ENCODE results near the gene SNRPA. TPM values are rescaled to one million over a fixed set of nuclear protein-coding genes. Genes with fewer than 3 reads are reported as not detected.
"Not testable (repeated sequence)": the region's sequence is repeated elsewhere in the genome, so short reads cannot be mapped to it uniquely, and the experiment has no call there.

Gene SNRPA
- total RNA-seq, 2 donors from 2014 or later: 40.4 to 107 TPM

DNA sequence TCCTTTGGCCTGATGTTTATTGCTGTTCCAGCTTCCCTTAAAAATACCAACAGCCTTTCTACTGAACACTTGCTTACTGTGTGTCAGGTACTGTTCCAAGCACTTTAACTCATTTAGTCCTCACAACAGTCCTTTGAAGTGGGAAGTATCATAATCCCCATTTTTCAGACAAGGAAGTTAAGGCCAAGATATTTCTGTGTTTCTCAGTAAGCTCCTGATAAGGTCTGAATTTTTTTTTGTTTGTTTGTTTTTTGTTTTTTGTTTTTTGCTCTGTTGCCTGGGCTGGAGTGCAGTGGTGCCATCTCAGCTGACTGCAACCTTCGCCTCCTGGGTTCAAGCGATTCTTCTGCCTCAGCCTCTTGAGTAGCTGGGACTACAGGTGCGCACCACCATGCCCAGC is 7.5 kb downstream of the SNRPA start:
- Histone ChIP-seq H3K4me1 (ENCODE audit: control insufficient read depth in 1 of 2, low read depth in 2 of 2) (peaks cover 11 to 33% of the 10 kb centered on the region in 2 donors), H3K36me3 (peaks cover 60% of the 10 kb centered on the region), H3K4me3 (no peak overlapping the region), H3K9me3 (no peaks in the 10 kb centered on the region), H3K27me3 (replicated peaks; ENCODE audit: insufficient read depth) (no peaks in the 10 kb centered on the region), H3K27ac (no peak overlapping the region)
- TF ChIP-seq, protein P1, sequence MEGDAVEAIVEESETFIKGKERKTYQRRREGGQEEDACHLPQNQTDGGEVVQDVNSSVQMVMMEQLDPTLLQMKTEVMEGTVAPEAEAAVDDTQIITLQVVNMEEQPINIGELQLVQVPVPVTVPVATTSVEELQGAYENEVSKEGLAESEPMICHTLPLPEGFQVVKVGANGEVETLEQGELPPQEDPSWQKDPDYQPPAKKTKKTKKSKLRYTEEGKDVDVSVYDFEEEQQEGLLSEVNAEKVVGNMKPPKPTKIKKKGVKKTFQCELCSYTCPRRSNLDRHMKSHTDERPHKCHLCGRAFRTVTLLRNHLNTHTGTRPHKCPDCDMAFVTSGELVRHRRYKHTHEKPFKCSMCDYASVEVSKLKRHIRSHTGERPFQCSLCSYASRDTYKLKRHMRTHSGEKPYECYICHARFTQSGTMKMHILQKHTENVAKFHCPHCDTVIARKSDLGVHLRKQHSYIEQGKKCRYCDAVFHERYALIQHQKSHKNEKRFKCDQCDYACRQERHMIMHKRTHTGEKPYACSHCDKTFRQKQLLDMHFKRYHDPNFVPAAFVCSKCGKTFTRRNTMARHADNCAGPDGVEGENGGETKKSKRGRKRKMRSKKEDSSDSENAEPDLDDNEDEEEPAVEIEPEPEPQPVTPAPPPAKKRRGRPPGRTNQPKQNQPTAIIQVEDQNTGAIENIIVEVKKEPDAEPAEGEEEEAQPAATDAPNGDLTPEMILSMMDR (IDR thresholded peaks at IDR 0.05): no peak
- DNase-seq (ENCODE audit: low spot score) (no peak), ATAC-seq (ENCODE audit: insufficient number of reproducible peaks, low FRiP score, low read depth) (no peak)

DNA sequence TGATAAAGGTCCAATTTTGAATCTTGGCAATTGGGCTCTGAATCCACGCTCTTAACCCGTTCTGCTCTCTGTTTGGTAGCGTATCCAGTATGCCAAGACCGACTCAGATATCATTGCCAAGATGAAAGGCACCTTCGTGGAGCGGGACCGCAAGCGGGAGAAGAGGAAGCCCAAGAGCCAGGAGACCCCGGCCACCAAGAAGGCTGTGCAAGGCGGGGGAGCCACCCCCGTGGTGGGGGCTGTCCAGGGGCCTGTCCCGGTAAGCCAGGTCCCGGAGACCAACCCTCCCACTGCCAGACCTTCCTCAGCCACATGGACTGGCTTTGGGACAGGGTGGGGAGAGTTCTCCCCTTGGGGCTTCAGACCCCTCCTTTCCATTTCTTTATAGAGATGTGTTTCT is 8.3 kb downstream of the SNRPA start:
- DNase-seq (ENCODE audit: low spot score) (no peak), ATAC-seq (ENCODE audit: insufficient number of reproducible peaks, low FRiP score, low read depth) (no peak)
- H3K4me3 ChIP-seq: no peak overlapping the region
- H3K27ac ChIP-seq: no peak overlapping the region
- no peaks in the 10 kb centered on the region for H3K9me3 ChIP-seq
- no peaks in the 10 kb centered on the region for H3K27me3 ChIP-seq (replicated peaks; ENCODE audit: insufficient read depth)
- TF ChIP-seq, protein P1 (IDR thresholded peaks at IDR 0.05): no peak
- peaks cover 7 to 25% of the 10 kb centered on the region in 2 donors for H3K4me1 ChIP-seq (ENCODE audit: control insufficient read depth in 1 of 2, low read depth in 2 of 2)
- H3K36me3 ChIP-seq: peaks cover 67% of the 10 kb centered on the region

DNA sequence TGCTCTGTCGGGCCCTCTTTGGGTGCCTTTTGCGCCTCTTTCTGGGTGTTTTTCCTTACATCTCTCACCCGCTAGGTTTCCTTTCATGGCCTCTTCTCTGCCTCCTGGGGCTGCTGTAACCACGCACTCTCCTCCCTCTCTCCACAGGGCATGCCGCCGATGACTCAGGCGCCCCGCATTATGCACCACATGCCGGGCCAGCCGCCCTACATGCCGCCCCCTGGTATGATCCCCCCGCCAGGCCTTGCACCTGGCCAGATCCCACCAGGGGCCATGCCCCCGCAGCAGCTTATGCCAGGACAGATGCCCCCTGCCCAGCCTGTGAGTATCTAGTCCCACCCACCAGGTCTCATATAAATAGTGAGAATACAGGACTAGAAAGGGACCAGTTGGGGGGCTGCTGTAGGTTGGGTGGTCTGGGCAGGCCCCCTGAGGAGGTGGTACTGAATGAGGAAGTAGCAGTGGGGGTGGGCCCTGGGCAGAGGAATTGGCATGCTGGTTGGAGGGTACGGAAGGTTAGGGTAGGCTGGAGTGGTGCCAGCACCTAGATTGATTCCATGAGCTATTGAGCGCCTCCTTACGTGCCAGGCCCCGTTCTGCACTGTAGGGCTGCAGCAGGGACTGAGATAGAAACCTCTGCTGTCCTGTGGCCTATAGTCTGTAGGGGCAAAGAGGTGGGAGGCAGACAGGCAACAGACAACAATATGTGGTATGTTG is 11.9 kb downstream of the SNRPA start:
- DNase-seq (ENCODE audit: low spot score) (no peak), ATAC-seq (ENCODE audit: insufficient number of reproducible peaks, low FRiP score, low read depth) (no peak)
- H3K36me3 ChIP-seq: peaks cover 81% of the 10 kb centered on the region
- TF ChIP-seq, protein P1 (IDR thresholded peaks at IDR 0.05): no peak
- H3K27ac ChIP-seq: no peak overlapping the region
- H3K27me3 ChIP-seq (replicated peaks; ENCODE audit: insufficient read depth): no peaks in the 10 kb centered on the region
- H3K4me1 ChIP-seq (ENCODE audit: control insufficient read depth in 1 of 2, low read depth in 2 of 2): no peaks in the 10 kb centered on the region
- no peaks in the 10 kb centered on the region for H3K9me3 ChIP-seq
- H3K4me3 ChIP-seq: no peak overlapping the region

DNA sequence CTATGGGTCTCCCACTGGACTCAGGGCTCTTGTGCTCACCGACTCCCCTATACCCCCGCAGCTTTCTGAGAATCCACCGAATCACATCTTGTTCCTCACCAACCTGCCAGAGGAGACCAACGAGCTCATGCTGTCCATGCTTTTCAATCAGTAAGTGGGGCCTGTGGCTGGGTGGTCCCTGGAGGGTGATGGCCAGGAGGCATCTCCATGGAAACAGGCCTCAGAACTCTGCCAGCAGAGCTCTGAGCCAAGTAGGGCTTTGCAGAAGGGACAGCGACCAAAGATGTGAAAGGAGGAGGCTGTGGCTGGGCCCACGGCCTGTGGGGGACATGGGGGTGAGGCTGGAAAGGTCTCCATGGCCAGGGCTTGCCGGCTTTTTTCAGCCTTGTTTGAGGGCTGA is 12.5 kb downstream of the SNRPA start:
- ATAC-seq (ENCODE audit: insufficient number of reproducible peaks, low FRiP score, low read depth) (no peak), DNase-seq (ENCODE audit: low spot score) (no peak)
- Histone ChIP-seq H3K9me3 (no peaks in the 10 kb centered on the region), H3K27me3 (replicated peaks; ENCODE audit: insufficient read depth) (no peaks in the 10 kb centered on the region), H3K36me3 (peaks cover 75% of the 10 kb centered on the region), H3K4me1 (ENCODE audit: control insufficient read depth in 1 of 2, low read depth in 2 of 2) (no peaks in the 10 kb centered on the region), H3K27ac (no peak overlapping the region), H3K4me3 (no peak overlapping the region)
- TF ChIP-seq, protein P1 (IDR thresholded peaks at IDR 0.05): no peak

DNA sequence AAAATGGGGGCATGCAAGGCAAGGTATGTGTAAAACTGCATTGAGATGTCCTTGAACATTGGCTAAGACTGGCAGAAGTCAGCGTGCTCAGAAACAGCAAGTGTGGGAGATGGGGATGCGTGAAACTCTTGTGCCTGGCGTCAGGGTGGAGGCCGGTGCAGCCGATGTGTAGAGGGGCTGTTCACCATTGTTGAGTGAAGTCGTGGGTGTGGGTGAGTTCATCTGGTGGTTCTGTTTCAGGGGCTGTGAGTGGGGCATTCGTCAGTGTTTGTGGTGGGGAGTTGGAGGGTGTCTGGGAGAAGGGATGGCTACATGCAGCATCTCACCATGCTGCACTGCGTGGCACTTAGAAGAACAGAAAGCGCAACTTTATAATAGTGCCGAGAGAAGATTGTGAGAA is 13.0 kb downstream of the SNRPA start:
- H3K36me3 ChIP-seq: peaks cover 71% of the 10 kb centered on the region
- DNase-seq (ENCODE audit: low spot score): no peak
- no peak for ATAC-seq (ENCODE audit: insufficient number of reproducible peaks, low FRiP score, low read depth)

DNA sequence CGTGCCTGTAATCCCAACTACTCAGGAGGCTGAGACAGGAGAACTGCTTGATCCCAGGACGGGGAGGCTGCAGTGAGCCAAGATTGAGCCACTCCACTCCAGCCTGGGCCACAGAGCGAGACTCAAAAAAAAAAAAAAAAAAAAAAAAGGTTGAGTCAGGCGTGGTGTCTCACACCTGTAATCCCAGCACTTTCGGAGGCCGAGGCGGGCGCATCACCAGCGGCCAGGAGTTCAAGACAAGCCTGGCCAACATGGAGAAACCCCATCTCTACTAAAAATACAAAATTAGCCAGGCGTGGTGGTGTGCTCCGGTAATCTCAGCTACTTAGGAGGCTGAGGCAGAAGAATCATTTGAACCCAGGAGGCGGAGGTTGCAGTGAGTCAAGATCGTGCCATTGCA is 15.4 kb downstream of the SNRPA start:
- not testable (repeated sequence) for DNase-seq (ENCODE audit: low spot score); H3K4me3 ChIP-seq; ATAC-seq (ENCODE audit: insufficient number of reproducible peaks, low FRiP score, low read depth); H3K9me3 ChIP-seq; H3K27ac ChIP-seq; H3K4me1 ChIP-seq (ENCODE audit: control insufficient read depth in 1 of 2, low read depth in 2 of 2); H3K27me3 ChIP-seq (replicated peaks; ENCODE audit: insufficient read depth)
- peaks cover 50% of the 10 kb centered on the region for H3K36me3 ChIP-seq

More for the DNA sequence above, 13.0 kb downstream of the SNRPA start:
- H3K27ac ChIP-seq: no peak overlapping the region
- H3K27me3 ChIP-seq (replicated peaks; ENCODE audit: insufficient read depth): no peaks in the 10 kb centered on the region
- no peaks in the 10 kb centered on the region for H3K9me3 ChIP-seq
- H3K4me1 ChIP-seq (ENCODE audit: control insufficient read depth in 1 of 2, low read depth in 2 of 2): no peaks in the 10 kb centered on the region
- H3K4me3 ChIP-seq: no peak overlapping the region
- TF ChIP-seq, protein P1 (IDR thresholded peaks at IDR 0.05): no peak

All from thoracic aorta (tissue), 2 donors.